PC-3 (cell line): Measurements from ENCODE around the gene PXN.
"Not testable (repeated sequence)": the region's sequence is repeated elsewhere in the genome, so short reads cannot be mapped to it uniquely, and the experiment has no call there.

Source experiments
- EZH2 ChIP-seq: fragments of 300-600 bp; sonication (generic); IDR thresholded peaks from one replicate; pipeline ENCODE4 v1.6.1; 2017; ENCODE audit warnings: antibody characterized with exemption, mild to moderate bottlenecking, low read length; ENCODE audit not compliant: unreplicated experiment
- TF ChIP-seq, protein P1 (sequence below): fragments of 300-600 bp; sonication (generic); conservative IDR thresholded peaks from 2 replicates; pipeline ENCODE4 v1.5.1; 2017; ENCODE audit warnings: antibody characterized with exemption, low read depth, mild to moderate bottlenecking, low read length

DNA sequence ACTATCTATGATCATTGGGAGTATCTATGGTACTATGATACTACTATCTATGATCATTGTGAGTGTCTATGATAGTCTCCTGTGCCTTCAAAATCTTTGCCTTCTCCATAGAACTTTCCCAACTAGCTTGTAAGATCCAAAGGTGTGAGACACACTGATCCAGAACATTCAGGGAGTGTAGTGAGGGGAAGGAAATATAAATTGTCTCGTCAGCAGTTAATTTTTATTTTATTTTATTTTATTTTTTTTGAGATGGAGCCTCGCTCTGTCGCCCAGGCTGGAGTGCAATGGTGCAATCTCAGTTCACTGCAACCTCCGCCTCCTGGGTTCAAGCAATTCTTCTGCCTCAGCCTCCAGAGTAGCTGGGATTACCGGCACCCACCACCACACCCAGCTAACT lies 58.7 kb downstream of the PXN start:
- TF ChIP-seq, protein P1, sequence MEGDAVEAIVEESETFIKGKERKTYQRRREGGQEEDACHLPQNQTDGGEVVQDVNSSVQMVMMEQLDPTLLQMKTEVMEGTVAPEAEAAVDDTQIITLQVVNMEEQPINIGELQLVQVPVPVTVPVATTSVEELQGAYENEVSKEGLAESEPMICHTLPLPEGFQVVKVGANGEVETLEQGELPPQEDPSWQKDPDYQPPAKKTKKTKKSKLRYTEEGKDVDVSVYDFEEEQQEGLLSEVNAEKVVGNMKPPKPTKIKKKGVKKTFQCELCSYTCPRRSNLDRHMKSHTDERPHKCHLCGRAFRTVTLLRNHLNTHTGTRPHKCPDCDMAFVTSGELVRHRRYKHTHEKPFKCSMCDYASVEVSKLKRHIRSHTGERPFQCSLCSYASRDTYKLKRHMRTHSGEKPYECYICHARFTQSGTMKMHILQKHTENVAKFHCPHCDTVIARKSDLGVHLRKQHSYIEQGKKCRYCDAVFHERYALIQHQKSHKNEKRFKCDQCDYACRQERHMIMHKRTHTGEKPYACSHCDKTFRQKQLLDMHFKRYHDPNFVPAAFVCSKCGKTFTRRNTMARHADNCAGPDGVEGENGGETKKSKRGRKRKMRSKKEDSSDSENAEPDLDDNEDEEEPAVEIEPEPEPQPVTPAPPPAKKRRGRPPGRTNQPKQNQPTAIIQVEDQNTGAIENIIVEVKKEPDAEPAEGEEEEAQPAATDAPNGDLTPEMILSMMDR: not testable (repeated sequence)
- not testable (repeated sequence) for TF ChIP-seq EZH2
